GM12801 (cell line): Measurements from ENCODE around the gene SPATA46.

Experiments used
- CTCF ChIP-seq: IDR thresholded peaks from one replicate; pipeline ENCODE4 v1.5.1; 2011; ENCODE audit warnings: control low read depth; ENCODE audit not compliant: insufficient read length; ENCODE audit errors: extremely low read depth

Gene SPATA46

GRCh38 chr1:162365284-162366020, 11.2 kb downstream of the SPATA46 start:
- no peak for TF ChIP-seq CTCF

- TF ChIP-seq CTCF = no peak
These were observed 12.2 kb downstream of the SPATA46 start for GRCh38 chr1:162364498-162364897.

- TF ChIP-seq CTCF = no peak
These were observed 12.8 kb downstream of the SPATA46 start for GRCh38 chr1:162363823-162364222.

GRCh38 chr1:162361349-162361748, 15.3 kb downstream of the SPATA46 start:
- TF ChIP-seq CTCF = no peak

- no peak for TF ChIP-seq CTCF
These were observed 15.8 kb downstream of the SPATA46 start for GRCh38 chr1:162360874-162361260.

- no peak for TF ChIP-seq CTCF
These were observed 16.3 kb downstream of the SPATA46 start for GRCh38 chr1:162360237-162360873.

- TF ChIP-seq CTCF = no peak
These were observed 17.0 kb downstream of the SPATA46 start for GRCh38 chr1:162359523-162360236.
